Spleen (tissue), 7 donors: ENCODE measurements around the gene SERPINA3.

Experiments used
- POLR2A ChIP-seq, 3 donors: fragments of 450-650 bp; IDR thresholded peaks; one replicate each; pipeline ENCODE4 v1.5.1; 2017; ENCODE audit warnings: antibody characterized with exemption in 3 of 3, mild to moderate bottlenecking in 1 of 3
- TF ChIP-seq, protein P1 (sequence below), 11 experiments: fragments of 200-600 bp in 7 of 11; fragments of 450-650 bp in 4 of 11; sonication (generic) in 4 of 11; IDR thresholded peaks in 8 of 11; conservative IDR thresholded peaks in 3 of 11; 1 replicate in 7 of 11; 2 replicates in 4 of 11; pipeline versions ENCODE4 v1.4.0 to v1.8.0; 2016 to 2021; ENCODE audit warnings: antibody characterized with exemption in 11 of 11, inconsistent platforms in 4 of 11, mild to moderate bottlenecking in 1 of 11
- donor health status: DM: no; HTN: no; CAD: no; lungs with moderate emphysema.
- donor health status: DM: no; HTN: no; CAD: no.
- donor health status: DM: no; HTN: no; CAD: no.

DNA sequence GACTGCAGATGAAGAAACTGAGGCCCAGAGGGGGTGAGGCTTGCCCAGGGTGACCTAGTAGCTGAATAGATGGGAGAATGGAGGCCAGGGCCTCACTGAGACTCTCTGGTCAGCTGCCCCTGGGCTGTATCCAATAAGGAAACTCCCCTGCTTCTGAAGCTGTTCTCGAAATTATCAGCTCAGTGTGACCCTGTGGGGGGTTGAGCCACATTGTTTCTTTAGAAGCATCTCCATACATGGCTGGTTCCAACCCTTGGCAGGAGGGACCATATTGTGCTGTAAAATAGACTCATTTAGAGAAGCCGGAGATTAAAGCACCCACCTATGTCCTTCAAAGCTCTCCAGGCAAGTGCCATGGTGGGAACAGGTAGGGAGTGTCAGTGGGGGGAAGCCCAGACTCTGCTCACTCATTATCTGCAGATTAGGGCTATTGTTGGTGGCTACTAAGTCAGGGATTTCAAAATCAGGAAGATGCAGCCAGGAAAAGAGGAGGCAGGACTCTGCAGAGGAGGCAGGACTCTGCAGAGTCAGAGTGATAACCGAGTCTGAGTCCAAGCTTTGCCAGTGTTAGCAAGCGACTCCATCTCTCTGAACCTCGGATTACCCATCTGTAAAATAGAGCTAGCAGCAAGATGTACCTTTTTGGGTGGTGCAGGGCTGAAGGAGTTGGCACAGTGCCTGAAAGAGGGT, 27.5 kb upstream of the SERPINA3 start:
- TF ChIP-seq, protein P1, sequence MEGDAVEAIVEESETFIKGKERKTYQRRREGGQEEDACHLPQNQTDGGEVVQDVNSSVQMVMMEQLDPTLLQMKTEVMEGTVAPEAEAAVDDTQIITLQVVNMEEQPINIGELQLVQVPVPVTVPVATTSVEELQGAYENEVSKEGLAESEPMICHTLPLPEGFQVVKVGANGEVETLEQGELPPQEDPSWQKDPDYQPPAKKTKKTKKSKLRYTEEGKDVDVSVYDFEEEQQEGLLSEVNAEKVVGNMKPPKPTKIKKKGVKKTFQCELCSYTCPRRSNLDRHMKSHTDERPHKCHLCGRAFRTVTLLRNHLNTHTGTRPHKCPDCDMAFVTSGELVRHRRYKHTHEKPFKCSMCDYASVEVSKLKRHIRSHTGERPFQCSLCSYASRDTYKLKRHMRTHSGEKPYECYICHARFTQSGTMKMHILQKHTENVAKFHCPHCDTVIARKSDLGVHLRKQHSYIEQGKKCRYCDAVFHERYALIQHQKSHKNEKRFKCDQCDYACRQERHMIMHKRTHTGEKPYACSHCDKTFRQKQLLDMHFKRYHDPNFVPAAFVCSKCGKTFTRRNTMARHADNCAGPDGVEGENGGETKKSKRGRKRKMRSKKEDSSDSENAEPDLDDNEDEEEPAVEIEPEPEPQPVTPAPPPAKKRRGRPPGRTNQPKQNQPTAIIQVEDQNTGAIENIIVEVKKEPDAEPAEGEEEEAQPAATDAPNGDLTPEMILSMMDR (IDR thresholded peaks at IDR 0.05 in 8 of 11, conservative IDR thresholded peaks at IDR 0.05 in 3 of 11): no peak
- no peak for TF ChIP-seq POLR2A (IDR thresholded peaks at IDR 0.05)
